Cardiac fibroblast (primary cell): ENCODE results near the gene LITAFD.
"Not testable (repeated sequence)": the region's sequence is repeated elsewhere in the genome, so short reads cannot be mapped to it uniquely, and the experiment has no call there.

Experiments used
- DNase-seq, 2 donors: peaks; one replicate each; pipeline versions ENCODE4 v3.0.0 to v3.0.0-alpha.2; 2010; ENCODE audit warnings: low read depth in 2 of 2
- H3K4me3 ChIP-seq, 2 donors: replicated peaks in 1 of 2; 1 replicate in 1 of 2; 2 replicates in 1 of 2; pipeline ENCODE4 v1.5.1; 2011; ENCODE audit warnings: low read depth in 2 of 2, low read length in 2 of 2, mild to moderate bottlenecking in 2 of 2, moderate library complexity in 1 of 2
- CTCF ChIP-seq: IDR thresholded peaks from one replicate; pipeline ENCODE4 v1.5.1; 2011; ENCODE audit warnings: low read depth, mild to moderate bottlenecking, low read length, inconsistent platforms

The LITAFD gene

GRCh38 chr16:8874388-8874787 lies 7.8 kb upstream of the LITAFD start:
- DNase-seq: peak in 1 of 2 donors; percentile 75
- no peak overlapping the region for H3K4me3 ChIP-seq
- no peak for TF ChIP-seq CTCF

- H3K4me3 ChIP-seq, DNase-seq: not testable (repeated sequence)
Observed at GRCh38 chr16:8875317-8875716, 6.8 kb upstream of the LITAFD start.

- no peak for DNase-seq
- no peak overlapping the region for H3K4me3 ChIP-seq
- no peak for TF ChIP-seq CTCF
Observed at GRCh38 chr16:8877894-8878522, 4.1 kb upstream of the LITAFD start.

- no peak for TF ChIP-seq CTCF
- no peak overlapping the region for H3K4me3 ChIP-seq
- DNase-seq: peak; percentile 60 to 79
Observed at GRCh38 chr16:8878523-8878911, 3.6 kb upstream of the LITAFD start.

GRCh38 chr16:8880839-8881510 lies 1.2 kb upstream of the LITAFD start:
- TF ChIP-seq CTCF: no peak

GRCh38 chr16:8882725-8883377 lies 700 bp downstream of the LITAFD start:
- DNase-seq: no peak
- H3K4me3 ChIP-seq: no peak overlapping the region
- no peak for TF ChIP-seq CTCF

More at GRCh38 chr16:8880839-8881510, 1.2 kb upstream of the LITAFD start:
- no peak overlapping the region for H3K4me3 ChIP-seq
- DNase-seq: no peak
